GM12891 (cell line): ENCODE data around the gene UGT2B10.

Experiments used
- PAX5 ChIP-seq: IDR thresholded peaks from 2 replicates; pipeline ENCODE4 v1.6.1; 2011; ENCODE audit warnings: low read length, moderate library complexity, mild to moderate bottlenecking; ENCODE audit not compliant: insufficient read depth, severe bottlenecking
- POLR2A ChIP-seq: IDR thresholded peaks from 2 replicates; pipeline ENCODE4 v1.6.1; 2011; ENCODE audit warnings: low read depth, low read length, control low read depth
- POLR2AphosphoS5 ChIP-seq: IDR thresholded peaks from 2 replicates; pipeline ENCODE4 v1.6.1; 2011; ENCODE audit warnings: low read depth, low read length, control low read depth
- SPI1 ChIP-seq: IDR thresholded peaks from 2 replicates; pipeline ENCODE4 v1.6.1; 2011; ENCODE audit warnings: low read depth, low read length, control low read depth
- TAF1 ChIP-seq: IDR thresholded peaks from 2 replicates; pipeline ENCODE4 v1.6.1; 2011; ENCODE audit warnings: low read depth, low read length, control low read depth

- TF ChIP-seq POLR2A (no peak), TAF1 (no peak), POLR2AphosphoS5 (no peak), PAX5 (no peak), SPI1 (no peak)
These were observed 42.2 kb downstream of the UGT2B10 start for GRCh38 chr4:68858039-68858438.
